GM12878 (cell line): ENCODE measurements around the gene PLCD1. TPM values are rescaled to one million over a fixed set of nuclear protein-coding genes. Genes with fewer than 3 reads are reported as not detected.

ENCODE experiments used
- CHD2 ChIP-seq: IDR thresholded peaks from 2 replicates; pipeline ENCODE4 v1.6.1; 2011; ENCODE audit warnings: low read depth, low read length, improper control_type of control experiment, borderline replicate concordance
- ELK1 ChIP-seq: IDR thresholded peaks from 2 replicates; pipeline ENCODE4 v1.6.1; 2012; ENCODE audit warnings: low read depth, low read length, improper control_type of control experiment
- GABPA ChIP-seq: IDR thresholded peaks from 2 replicates; pipeline ENCODE4 v1.6.1; 2014; ENCODE audit warnings: antibody characterized with exemption, low read depth, mild to moderate bottlenecking, inconsistent platforms
- GATAD2B ChIP-seq: fragments of 450-650 bp; conservative IDR thresholded peaks from 2 replicates; pipeline ENCODE4 v1.6.1; 2017; ENCODE audit warnings: low read depth, mild to moderate bottlenecking, moderate library complexity
- HDGF ChIP-seq: fragments of 450-650 bp; IDR thresholded peaks from 2 replicates; pipeline ENCODE4 v1.6.1; 2016; ENCODE audit warnings: antibody characterized with exemption
- PBX3 ChIP-seq: IDR thresholded peaks from 2 replicates; pipeline ENCODE4 v1.6.1; 2011; ENCODE audit warnings: mild to moderate bottlenecking, low read depth, low read length, moderate library complexity; ENCODE audit not compliant: insufficient replicate concordance
- PML ChIP-seq: IDR thresholded peaks from 2 replicates; pipeline ENCODE4 v1.6.1; 2012; ENCODE audit warnings: low read length, inconsistent platforms
- RAD21 ChIP-seq: IDR thresholded peaks from 2 replicates; pipeline ENCODE4 v1.6.1; 2011; ENCODE audit warnings: mild to moderate bottlenecking, low read depth, low read length, moderate library complexity; ENCODE audit not compliant: insufficient read depth
- SIX5 ChIP-seq: IDR thresholded peaks from 2 replicates; pipeline ENCODE4 v1.6.1; 2011; ENCODE audit warnings: mild to moderate bottlenecking, low read depth, low read length, moderate library complexity; ENCODE audit not compliant: severe bottlenecking
- SKIL ChIP-seq: fragments of 450-650 bp; IDR thresholded peaks from 2 replicates; pipeline ENCODE4 v1.6.1; 2017; ENCODE audit warnings: mild to moderate bottlenecking, low read depth, inconsistent platforms; ENCODE audit not compliant: poor library complexity, severe bottlenecking
- TCF12 ChIP-seq: IDR thresholded peaks from 2 replicates; pipeline ENCODE4 v1.6.1; 2011; ENCODE audit warnings: low read depth, mild to moderate bottlenecking, low read length
- ZNF384 ChIP-seq: IDR thresholded peaks from 2 replicates; pipeline ENCODE4 v1.6.1; 2012; ENCODE audit warnings: low read depth, mild to moderate bottlenecking, low read length, improper control_type of control experiment, borderline replicate concordance
- polyA plus RNA-seq, 11 experiments: library from polyadenylated mRNA; depleted of rRNA in 4 of 11; unstranded in 6 of 11; stranded (reverse) in 5 of 11; fragments of >200 nt; fragmentation: Nextera tagmentation in 4 of 11; fragmentation: Illumina TruSeq in 1 of 11; extraction: Ambion mirVana in 4 of 11; extraction: Trizol in 1 of 11; gene quantifications; 1 replicate in 1 of 11; 2 replicates in 10 of 11; pipeline versions ENCODE4 v1.2.1 to v1.2.3, GENCODE V29; 2011 to 2016; ENCODE audit warnings: inconsistent platforms in 2 of 11, missing spikeins in 2 of 11, low read depth in 1 of 11
- total RNA-seq, 4 experiments: library from RNA; depleted of rRNA in 3 of 4; stranded (reverse); fragments of >200 nt in 3 of 4; fragmentation: Illumina TruSeq in 1 of 4; extraction: Trizol in 1 of 4; gene quantifications; 2 replicates each; pipeline versions ENCODE4 v1.2.1 to v1.2.3, GENCODE V29; 2013 to 2021
- TF ChIP-seq, protein P1 (sequence below), 3 experiments: IDR thresholded peaks in 2 of 3; conservative IDR thresholded peaks in 1 of 3; 2 replicates each; pipeline ENCODE4 v1.5.1; 2011; ENCODE audit warnings: low read depth in 3 of 3, low read length in 3 of 3, mild to moderate bottlenecking in 3 of 3, control low read depth in 2 of 3, moderate library complexity in 2 of 3, inconsistent platforms in 1 of 3, mixed read lengths in 1 of 3; ENCODE audit not compliant: control insufficient read depth in 2 of 3, insufficient read depth in 1 of 3; ENCODE audit errors: extremely low read depth in 1 of 3
- TF ChIP-seq, protein P2 (sequence below): fragments of 150-350 bp; IDR thresholded peaks from 2 replicates; pipeline ENCODE4 v1.6.1; 2016; ENCODE audit warnings: low read depth, low read length
- TF ChIP-seq, protein P3 (sequence below): fragments of 450-650 bp; formaldehyde crosslinking; IDR thresholded peaks from 2 replicates; pipeline ENCODE4 v1.4.0; 2022; ENCODE audit warnings: mild to moderate bottlenecking, moderate library complexity

PLCD1 gene
- total and polyA plus RNA-seq, 10 of the 15 experiments (the other 5 are each of a cell fraction or from before 2014, with no cell fraction given) = 0.20 to 3.9 (median 1.2) TPM; not detected in 1

GRCh38 chr3:38004415-38005075 is 24.9 kb downstream of the PLCD1 start (continued):
- TF ChIP-seq, protein P1, sequence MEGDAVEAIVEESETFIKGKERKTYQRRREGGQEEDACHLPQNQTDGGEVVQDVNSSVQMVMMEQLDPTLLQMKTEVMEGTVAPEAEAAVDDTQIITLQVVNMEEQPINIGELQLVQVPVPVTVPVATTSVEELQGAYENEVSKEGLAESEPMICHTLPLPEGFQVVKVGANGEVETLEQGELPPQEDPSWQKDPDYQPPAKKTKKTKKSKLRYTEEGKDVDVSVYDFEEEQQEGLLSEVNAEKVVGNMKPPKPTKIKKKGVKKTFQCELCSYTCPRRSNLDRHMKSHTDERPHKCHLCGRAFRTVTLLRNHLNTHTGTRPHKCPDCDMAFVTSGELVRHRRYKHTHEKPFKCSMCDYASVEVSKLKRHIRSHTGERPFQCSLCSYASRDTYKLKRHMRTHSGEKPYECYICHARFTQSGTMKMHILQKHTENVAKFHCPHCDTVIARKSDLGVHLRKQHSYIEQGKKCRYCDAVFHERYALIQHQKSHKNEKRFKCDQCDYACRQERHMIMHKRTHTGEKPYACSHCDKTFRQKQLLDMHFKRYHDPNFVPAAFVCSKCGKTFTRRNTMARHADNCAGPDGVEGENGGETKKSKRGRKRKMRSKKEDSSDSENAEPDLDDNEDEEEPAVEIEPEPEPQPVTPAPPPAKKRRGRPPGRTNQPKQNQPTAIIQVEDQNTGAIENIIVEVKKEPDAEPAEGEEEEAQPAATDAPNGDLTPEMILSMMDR (IDR thresholded peaks at IDR 0.05 in 2 of 3, conservative IDR thresholded peaks at IDR 0.05 in 1 of 3; ENCODE audit: control insufficient read depth in 2 of 3, extremely low read depth in 1 of 3, insufficient read depth in 1 of 3, low read depth in 3 of 3, low read length in 3 of 3) = peak; percentile 68 to 76 (median 73)
- TF ChIP-seq GATAD2B (no peak), HDGF (peak; percentile 30; the same call in 1 of the 2 replicates), ELK1 (no peak), TCF12 (no peak), SIX5 (no peak), RAD21 (peak; percentile 39; the same call in 1 of the 2 replicates), ZNF384 (no peak), GABPA (no peak), PML (no peak), CHD2 (no peak), SKIL (no peak), PBX3 (peak; percentile 16)
- TF ChIP-seq, protein P2, sequence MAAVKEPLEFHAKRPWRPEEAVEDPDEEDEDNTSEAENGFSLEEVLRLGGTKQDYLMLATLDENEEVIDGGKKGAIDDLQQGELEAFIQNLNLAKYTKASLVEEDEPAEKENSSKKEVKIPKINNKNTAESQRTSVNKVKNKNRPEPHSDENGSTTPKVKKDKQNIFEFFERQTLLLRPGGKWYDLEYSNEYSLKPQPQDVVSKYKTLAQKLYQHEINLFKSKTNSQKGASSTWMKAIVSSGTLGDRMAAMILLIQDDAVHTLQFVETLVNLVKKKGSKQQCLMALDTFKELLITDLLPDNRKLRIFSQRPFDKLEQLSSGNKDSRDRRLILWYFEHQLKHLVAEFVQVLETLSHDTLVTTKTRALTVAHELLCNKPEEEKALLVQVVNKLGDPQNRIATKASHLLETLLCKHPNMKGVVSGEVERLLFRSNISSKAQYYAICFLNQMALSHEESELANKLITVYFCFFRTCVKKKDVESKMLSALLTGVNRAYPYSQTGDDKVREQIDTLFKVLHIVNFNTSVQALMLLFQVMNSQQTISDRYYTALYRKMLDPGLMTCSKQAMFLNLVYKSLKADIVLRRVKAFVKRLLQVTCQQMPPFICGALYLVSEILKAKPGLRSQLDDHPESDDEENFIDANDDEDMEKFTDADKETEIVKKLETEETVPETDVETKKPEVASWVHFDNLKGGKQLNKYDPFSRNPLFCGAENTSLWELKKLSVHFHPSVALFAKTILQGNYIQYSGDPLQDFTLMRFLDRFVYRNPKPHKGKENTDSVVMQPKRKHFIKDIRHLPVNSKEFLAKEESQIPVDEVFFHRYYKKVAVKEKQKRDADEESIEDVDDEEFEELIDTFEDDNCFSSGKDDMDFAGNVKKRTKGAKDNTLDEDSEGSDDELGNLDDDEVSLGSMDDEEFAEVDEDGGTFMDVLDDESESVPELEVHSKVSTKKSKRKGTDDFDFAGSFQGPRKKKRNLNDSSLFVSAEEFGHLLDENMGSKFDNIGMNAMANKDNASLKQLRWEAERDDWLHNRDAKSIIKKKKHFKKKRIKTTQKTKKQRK = no peak
- TF ChIP-seq, protein P3, sequence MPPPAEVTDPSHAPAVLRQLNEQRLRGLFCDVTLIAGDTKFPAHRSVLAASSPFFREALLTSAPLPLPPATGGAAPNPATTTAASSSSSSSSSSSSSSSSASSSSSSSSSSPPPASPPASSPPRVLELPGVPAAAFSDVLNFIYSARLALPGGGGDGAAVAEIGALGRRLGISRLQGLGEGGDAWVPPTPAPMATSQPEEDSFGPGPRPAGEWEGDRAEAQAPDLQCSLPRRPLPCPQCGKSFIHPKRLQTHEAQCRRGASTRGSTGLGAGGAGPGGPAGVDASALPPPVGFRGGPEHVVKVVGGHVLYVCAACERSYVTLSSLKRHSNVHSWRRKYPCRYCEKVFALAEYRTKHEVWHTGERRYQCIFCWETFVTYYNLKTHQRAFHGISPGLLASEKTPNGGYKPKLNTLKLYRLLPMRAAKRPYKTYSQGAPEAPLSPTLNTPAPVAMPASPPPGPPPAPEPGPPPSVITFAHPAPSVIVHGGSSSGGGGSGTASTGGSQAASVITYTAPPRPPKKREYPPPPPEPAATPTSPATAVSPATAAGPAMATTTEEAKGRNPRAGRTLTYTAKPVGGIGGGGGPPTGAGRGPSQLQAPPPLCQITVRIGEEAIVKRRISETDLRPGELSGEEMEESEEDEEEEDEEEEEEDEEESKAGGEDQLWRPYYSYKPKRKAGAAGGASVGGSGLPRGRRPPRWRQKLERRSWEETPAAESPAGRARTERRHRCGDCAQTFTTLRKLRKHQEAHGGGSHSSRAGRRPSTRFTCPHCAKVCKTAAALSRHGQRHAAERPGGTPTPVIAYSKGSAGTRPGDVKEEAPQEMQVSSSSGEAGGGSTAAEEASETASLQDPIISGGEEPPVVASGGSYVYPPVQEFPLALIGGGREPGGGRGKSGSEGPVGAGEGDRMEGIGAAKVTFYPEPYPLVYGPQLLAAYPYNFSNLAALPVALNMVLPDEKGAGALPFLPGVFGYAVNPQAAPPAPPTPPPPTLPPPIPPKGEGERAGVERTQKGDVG = no peak
